ENCODE measurements around the gene DNAJC2.
A peak's percentile ranks its signal among the peaks of the same experiment; 100 is the strongest.

The DNAJC2 gene

DNA sequence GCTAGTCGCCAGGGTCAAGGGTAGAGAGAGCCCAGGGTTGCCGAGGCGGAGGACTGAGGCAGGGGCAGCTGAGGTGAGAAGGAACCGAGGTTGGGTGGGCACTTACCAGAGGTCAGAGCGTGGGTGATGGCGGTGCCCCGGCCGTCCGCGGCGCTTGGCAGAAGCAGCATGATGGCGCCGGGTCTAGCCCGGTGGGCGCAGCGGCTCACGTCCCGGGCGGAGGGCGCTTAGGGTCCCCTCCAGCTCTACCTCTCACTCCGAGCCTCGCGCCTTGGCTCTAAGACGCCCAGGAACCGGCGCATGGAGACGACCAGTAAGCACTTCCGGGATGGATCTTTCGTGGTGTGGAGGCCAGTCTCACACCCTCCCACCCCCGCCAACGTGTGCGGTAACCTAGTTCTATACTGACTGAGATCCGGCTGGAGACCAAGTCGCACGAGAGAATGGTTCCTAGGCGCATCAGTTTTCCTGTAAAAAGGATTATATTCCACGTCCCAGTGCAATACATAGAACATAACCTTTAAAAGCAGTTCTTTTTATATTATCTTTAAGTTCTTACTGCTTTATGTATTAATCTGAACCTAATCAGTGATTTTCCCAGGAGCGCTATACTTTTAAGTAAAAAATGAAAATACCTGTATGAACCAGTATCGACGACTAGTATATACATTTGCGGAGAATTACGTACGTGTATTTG, at the start of gene DNAJC2:
TSS of gene DNAJC2 (minus strand) at position 315 of the 697 bp plus-strand sequence. CDS start at position 170, 145 bp downstream.
- DNase-seq (ENCODE audit: low spot score) = peak; percentile 90

GRCh38 chr7:103391976-103392375, 47.4 kb upstream of the DNAJC2 start:
- no peak for DNase-seq (ENCODE audit: low spot score)

DNA sequence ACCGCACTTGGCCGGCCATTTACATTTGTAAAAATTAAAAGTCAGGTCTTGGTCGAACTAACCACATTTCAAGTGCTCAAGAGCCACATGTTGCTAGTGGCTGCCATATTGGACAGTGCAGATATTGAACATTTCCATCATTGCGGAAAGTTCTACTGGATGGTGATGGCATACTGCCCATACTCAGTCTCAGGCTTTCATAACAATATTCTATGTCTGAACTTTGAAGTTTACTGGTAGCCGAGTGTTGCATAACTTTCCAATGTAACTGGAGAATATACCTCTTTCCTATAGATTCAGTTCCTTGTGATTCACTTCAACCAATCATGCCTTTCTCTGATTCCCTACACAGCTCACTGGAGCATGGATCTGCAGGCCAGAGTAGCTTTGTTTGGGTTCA, 46.6 kb upstream of the DNAJC2 start:
- no peak for DNase-seq (ENCODE audit: low spot score)

GRCh38 chr7:103389263-103389662, 44.7 kb upstream of the DNAJC2 start:
- DNase-seq (ENCODE audit: low spot score) = no peak

- DNase-seq (ENCODE audit: low spot score) = no peak
Measured at GRCh38 chr7:103388469-103389140, 44.0 kb upstream of the DNAJC2 start.

DNA sequence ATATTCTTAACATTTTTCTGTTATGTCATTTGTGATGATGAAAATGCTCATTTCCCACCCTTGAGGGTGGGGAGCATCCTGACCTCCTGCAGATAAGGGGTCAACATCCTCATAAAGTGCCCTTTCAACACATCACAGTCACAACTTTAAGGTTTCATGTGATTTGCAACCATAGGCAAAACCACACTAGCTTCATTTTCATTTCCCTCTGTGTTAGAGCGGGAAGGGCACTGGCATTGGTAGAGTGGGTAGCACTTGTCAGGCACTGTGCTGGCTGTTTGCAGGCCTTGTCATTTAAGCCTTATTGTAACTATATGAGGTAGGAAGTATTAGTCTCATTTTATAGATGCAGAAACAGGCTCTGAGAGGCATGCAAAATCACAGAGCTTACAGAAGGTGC, 42.7 kb upstream of the DNAJC2 start:
- DNase-seq (ENCODE audit: low spot score) = no peak

DNA sequence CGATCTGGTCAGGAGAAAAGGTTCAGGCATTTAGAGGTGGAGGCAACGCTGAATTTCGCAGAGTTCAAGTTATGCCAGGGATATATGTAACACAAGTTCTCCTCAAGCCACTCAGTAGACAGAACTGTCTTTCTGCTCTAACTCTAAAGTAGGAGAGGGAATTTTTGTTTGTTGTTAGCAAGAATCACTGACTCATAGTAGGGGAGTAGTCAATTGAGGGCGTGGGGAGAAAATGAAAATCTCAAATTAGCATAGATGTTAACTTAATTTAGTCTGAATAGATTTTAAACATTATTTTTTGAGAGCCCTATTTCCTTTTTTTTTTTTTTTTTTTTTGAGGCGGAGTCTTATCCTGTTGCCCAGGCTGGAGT, 37.5 kb upstream of the DNAJC2 start:
- no peak for DNase-seq (ENCODE audit: low spot score)

DNA sequence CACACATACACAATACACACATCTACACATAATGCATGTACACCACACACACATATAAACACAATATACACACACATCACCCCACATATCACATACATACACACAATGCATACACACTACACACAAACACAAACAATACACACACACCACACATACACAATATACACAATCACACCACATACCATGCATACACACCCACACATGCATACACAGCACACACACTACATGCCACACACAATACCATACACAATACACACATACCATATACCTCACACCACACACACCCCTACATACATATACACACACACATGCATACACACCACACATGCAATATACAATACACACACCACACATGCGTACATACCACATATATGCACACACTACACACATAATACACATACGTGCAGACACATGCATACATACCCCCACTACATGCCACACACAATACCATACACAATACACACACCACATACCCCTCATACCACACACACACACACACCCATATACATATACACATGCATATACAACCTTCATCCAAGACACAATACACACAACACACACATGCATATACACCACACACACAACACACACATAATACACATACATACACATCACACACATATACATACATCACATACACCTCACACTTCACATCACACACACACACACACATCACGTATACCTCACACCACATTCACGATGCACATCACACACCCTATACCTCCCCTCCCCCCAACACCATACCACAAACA, 36.9 kb upstream of the DNAJC2 start:
- DNase-seq (ENCODE audit: low spot score) = no peak

GRCh38 chr7:103380395-103381191, 36.0 kb upstream of the DNAJC2 start:
- no peak for DNase-seq (ENCODE audit: low spot score)

- no peak for DNase-seq (ENCODE audit: low spot score)
Measured at GRCh38 chr7:103379270-103379975, 34.9 kb upstream of the DNAJC2 start.

GRCh38 chr7:103373866-103374643, 29.5 kb upstream of the DNAJC2 start:
- no peak for DNase-seq (ENCODE audit: low spot score)

DNA sequence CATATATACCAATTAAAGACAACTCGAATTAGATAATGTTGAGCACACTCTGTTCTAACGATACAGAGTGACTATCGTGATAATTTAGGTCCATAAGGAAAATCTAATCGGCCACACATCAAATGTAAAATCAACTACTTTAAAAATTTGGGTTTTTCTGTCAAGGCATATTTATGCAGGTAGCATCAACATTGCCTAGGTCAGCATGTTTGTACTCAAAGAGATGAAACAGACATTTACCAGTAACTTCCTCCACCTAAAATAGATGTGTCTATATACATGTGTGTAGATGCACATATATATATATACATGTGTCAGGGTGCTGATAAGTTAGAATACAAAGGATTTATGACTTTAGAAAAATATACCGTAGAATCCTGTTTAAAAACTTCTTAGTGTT, 24.9 kb upstream of the DNAJC2 start:
- DNase-seq (ENCODE audit: low spot score) = no peak

DNA sequence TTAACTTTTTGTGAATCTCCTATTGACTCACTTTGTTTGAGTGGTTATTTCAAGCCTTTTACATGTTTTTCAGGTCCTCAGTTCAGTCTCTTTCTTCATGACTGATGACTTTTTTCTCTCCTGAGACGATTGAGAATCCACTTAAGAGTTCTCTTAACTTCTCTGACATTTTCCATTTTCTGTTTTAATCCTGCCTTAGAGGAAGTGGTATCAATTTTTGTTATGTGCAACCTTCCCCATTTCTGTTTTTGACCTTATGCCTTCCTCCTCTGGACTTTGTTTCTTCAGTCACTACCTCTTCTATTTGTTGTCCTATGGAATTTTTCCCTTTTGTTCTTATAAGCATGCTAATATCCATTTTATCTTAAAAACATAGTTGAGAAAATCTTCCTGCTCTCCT, 5.2 kb upstream of the DNAJC2 start:
- no peak for DNase-seq (ENCODE audit: low spot score)

DNA sequence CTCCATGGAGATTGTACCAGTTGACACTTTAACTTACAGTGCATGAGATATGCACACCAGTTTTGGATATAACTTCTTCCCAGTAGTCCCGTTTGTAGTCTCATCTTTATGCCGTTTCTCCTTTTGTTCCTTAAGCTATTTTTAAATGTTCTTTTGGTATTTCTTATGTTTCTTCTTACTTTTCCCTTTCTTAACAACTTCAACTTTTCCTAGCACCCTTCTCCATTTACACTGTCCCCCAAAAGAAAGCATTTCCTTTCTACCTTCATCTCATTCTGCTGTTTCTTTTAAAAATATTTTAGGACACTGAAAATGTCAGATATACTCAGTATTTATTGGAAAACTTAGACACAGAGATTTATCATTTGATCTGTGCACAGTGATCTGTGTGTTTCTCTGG, 4.4 kb upstream of the DNAJC2 start:
- DNase-seq (ENCODE audit: low spot score) = no peak

GRCh38 chr7:103348452-103348851, 3.9 kb upstream of the DNAJC2 start:
- no peak for DNase-seq (ENCODE audit: low spot score)

- peak; percentile 82 for DNase-seq (ENCODE audit: low spot score)
Measured at GRCh38 chr7:103347507-103348267, 3.1 kb upstream of the DNAJC2 start, which contains the start of gene PSMC2. TSS of gene PSMC2 (plus strand) at chr7:103347643. CDS start at chr7:103347712, 69 bp downstream.

GRCh38 chr7:103346396-103346795, 1.8 kb upstream of the DNAJC2 start:
- no peak for DNase-seq (ENCODE audit: low spot score)

DNA sequence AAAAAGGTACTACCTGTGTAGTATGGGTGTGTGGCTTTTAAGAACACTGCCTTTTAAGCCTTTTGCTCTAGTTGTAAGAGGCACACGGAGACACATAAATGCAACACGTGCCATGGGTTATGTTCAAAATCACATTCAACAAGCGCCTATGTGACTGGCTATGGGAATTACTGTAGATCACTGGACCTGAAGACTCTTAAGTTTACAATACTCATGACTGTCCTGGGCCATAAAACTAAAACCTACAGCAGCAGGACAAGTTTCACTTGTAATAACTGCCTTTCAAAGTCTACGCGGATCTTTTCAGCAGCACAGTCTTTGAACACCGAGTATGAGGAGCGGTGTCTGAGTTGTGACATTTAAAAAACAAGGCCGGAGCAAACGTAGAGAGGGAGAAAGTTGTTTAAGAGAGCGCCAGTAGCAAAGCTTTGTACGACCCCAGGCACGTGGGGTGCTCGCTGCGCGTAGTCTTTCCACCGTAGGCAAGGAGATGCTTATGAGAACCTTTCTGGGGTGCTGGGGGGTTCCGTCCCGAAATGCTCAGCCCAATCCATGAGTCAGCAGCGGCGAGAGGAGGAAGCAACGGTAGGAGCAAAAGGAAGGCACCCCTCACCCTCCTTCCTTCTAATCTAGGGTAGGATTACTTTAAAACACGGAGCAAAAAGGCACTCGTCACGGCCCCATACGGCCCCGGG, 662 bp downstream of the DNAJC2 start:
- DNase-seq (ENCODE audit: low spot score) = no peak

DNA sequence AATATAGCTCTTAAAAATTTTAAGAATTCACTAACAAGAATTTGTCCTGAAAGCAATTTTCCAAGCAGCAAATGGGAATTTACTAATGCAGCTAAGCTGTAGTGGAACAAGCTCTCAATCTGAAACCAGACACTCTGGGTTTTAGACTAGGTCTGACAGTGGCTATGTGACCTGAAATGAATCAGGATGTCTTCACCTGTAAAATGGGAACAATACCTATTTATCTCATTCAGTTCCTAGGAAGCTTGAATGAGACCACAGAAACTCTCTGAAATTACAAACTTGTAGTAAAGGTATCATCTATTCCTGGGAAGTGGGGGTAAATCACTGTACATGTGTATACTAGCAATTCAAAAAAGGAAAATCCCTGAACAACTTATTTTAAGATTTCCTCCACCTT, 1.2 kb downstream of the DNAJC2 start:
- no peak for DNase-seq (ENCODE audit: low spot score)

Data from iPS-NIHi11 (cell line).